Activated CD8-positive, alpha-beta T cell treated with anti-CD3 and anti-CD28 coated beads for 36 hours (primary cell): ENCODE measurements around the gene MYL6B. TPM values are rescaled to one million over a fixed set of nuclear protein-coding genes. Genes with fewer than 3 reads are reported as not detected.

Experiments used
- ATAC-seq: fragments of 200-7000 bp; cut with Tn5 transposase; one replicate; pipeline ENCODE4 v1.10.0; 2021; ENCODE audit warnings: mild to moderate bottlenecking, moderate library complexity
- CTCF ChIA-PET: fragments of 350-600 bp; sonication (Branson Sonifier 250); formaldehyde crosslinking; loops from one replicate; lab custom pipeline; 2021; ENCODE audit warnings: antibody characterized with exemption; lab: Charles Lee
- POLR2A ChIA-PET: fragments of 350-600 bp; sonication (Branson Sonifier 250); formaldehyde crosslinking; loops from one replicate; lab custom pipeline; 2021; ENCODE audit warnings: antibody characterized with exemption; lab: Charles Lee
- DNase-seq: peaks from one replicate; pipeline ENCODE4 v3.0.0-alpha.2; 2020
- H3K27ac Mint-ChIP-seq: one replicate; pipeline ENCODE4 v1.8.0; 2021; ENCODE audit warnings: mild to moderate bottlenecking, mixed read lengths
- H3K27me3 Mint-ChIP-seq: one replicate; pipeline ENCODE4 v1.8.0; 2021; ENCODE audit warnings: mixed read lengths
- H3K36me3 Mint-ChIP-seq: one replicate; pipeline ENCODE4 v1.8.0; 2021; ENCODE audit warnings: low read depth, mixed read lengths
- H3K4me1 Mint-ChIP-seq: one replicate; pipeline ENCODE4 v1.8.0; 2021; ENCODE audit warnings: low read depth, mixed read lengths
- H3K4me3 Mint-ChIP-seq: one replicate; pipeline ENCODE4 v1.8.0; 2021; ENCODE audit warnings: mild to moderate bottlenecking, moderate library complexity, mixed read lengths
- H3K9me3 Mint-ChIP-seq: one replicate; pipeline ENCODE4 v1.8.0; 2021; ENCODE audit warnings: mixed read lengths
- CTCF ChIP-seq: fragments of 200-600 bp; IDR thresholded peaks from one replicate; pipeline ENCODE4 v1.8.0; 2022; ENCODE audit warnings: antibody characterized with exemption, mild to moderate bottlenecking
- intact Hi-C: fragments of 100-400 bp; cut with micrococcal nuclease; formaldehyde crosslinking; loops from one replicate; pipeline ENCODE4 v1.10.0; 2022
- total RNA-seq, 2 experiments: library from RNA; stranded (reverse); gene quantifications; one replicate each; pipeline ENCODE4 v1.2.3, GENCODE V29; 2021

Gene MYL6B
- total RNA-seq, 2 experiments from 2014 or later: 60.3 to 66.9 TPM

GRCh38 chr12:56127485-56127887 lies 24.9 kb upstream of the MYL6B start:
- intact Hi-C loops: loop anchor here (10.0 kb wide), 1 partner anchor 127 kb away; the partner anchor contains the start of gene ANKRD52
- ATAC-seq (no peak), DNase-seq (no peak)
- ChIA-PET CTCF (interaction anchor here (1.0 to 9.5 kb wide), 12 partner anchors 9 to 172 kb away, joined by 3 to 110 read pairs (median 6); partner anchors contain the start of genes CS, MYL6B, PA2G4 and RNF41), POLR2A (interaction anchor here (0.8 to 5.7 kb wide), 10 partner anchors 10 to 623 kb away, joined by 3 to 75 read pairs (median 14); partner anchors contain the start of genes MYL6B, PA2G4, RPL41 and SMARCC2)
- H3K4me3 Mint-ChIP-seq: peak overlapping the region; percentile 84
- no peaks in the 10 kb centered on the region for H3K27me3 Mint-ChIP-seq
- peaks cover 31% of the 10 kb centered on the region for H3K36me3 Mint-ChIP-seq
- peak overlapping the region; percentile 93 for H3K27ac Mint-ChIP-seq
- no peak for TF ChIP-seq CTCF
- no peaks in the 10 kb centered on the region for H3K9me3 Mint-ChIP-seq
- peaks cover 51% of the 10 kb centered on the region for H3K4me1 Mint-ChIP-seq

DNA sequence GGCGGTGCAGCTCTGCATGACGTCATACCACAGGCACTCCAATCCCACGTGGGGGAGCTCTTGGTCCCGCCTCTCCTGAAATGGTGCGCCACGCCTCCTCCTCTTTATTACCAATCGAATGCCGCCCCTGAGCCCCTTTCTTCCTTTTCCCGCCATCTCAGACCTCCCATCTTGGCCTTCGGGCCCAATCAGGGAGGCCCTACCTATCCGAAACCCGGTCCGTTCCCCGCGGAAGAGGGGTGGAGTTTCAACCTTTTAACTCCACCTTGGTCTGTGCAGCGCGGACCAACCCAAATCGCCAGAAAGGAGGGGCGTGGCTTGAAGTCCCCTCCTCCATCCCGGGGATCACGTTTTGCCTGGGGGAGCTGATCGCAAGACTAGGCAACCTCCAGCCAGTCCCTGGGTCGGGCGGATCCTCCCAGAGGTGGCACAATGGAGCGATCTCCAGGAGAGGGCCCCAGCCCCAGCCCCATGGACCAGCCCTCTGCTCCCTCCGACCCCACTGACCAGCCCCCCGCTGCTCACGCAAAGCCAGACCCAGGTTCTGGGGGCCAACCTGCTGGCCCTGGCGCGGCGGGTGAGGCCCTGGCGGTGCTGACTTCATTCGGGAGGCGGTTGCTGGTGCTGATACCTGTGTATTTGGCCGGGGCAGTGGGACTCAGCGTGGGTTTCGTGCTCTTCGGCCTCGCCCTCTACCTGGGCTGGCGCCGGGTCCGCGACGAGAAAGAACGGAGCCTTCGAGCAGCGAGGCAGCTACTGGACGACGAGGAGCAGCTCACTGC lies 24.3 kb upstream of the MYL6B start, which contains the start of gene ESYT1:
Gene ESYT1, plus strand, starts transcription at position 380 of the 782 bp plus-strand sequence. Its CDS starts 53 bp downstream, at position 433.
- ChIA-PET POLR2A (interaction anchor here (0.6 to 5.7 kb wide), 16 partner anchors 10 to 1164 kb away, joined by 3 to 75 read pairs (median 6); partner anchors contain the start of genes MYL6, MYL6B, PA2G4 and RPL41), CTCF (interaction anchor here (0.7 to 9.5 kb wide), 16 partner anchors 9 to 384 kb away, joined by 3 to 110 read pairs (median 6); partner anchors contain the start of genes CS, MYL6B, PA2G4 and RNF41)
- no peak for TF ChIP-seq CTCF
- H3K9me3 Mint-ChIP-seq: no peaks in the 10 kb centered on the region
- H3K27me3 Mint-ChIP-seq: no peaks in the 10 kb centered on the region
- H3K4me1 Mint-ChIP-seq: peaks cover 53% of the 10 kb centered on the region
- ATAC-seq (peak; percentile 92), DNase-seq (peak; percentile 99)
- intact Hi-C loops: loop anchor here (2.0 to 10.0 kb wide), 2 partner anchors 31 to 127 kb away; partner anchors contain the start of genes ANKRD52 and MYL6
- H3K4me3 Mint-ChIP-seq: peak within 1 kb of the TSS; percentile 84
- H3K27ac Mint-ChIP-seq: peak within 1 kb of the TSS; percentile 93
- H3K36me3 Mint-ChIP-seq: peaks cover 34% of the 10 kb centered on the region

GRCh38 chr12:56128670-56129205 lies 23.6 kb upstream of the MYL6B start:
- POLR2A ChIA-PET: interaction anchor here (0.6 to 5.7 kb wide), 17 partner anchors 9 to 1163 kb away, joined by 3 to 75 read pairs (median 5); partner anchors contain the start of genes MYL6, MYL6B, PA2G4 and RPL41

More at GRCh38 chr12:56128670-56129205, 23.6 kb upstream of the MYL6B start:
- no peak for TF ChIP-seq CTCF
- Mint-ChIP-seq H3K4me1 (peaks cover 58% of the 10 kb centered on the region), H3K27me3 (no peaks in the 10 kb centered on the region), H3K9me3 (no peaks in the 10 kb centered on the region), H3K27ac (peak overlapping the region; percentile 93), H3K4me3 (peak overlapping the region; percentile 84), H3K36me3 (peaks cover 41% of the 10 kb centered on the region)
- DNase-seq (no peak), ATAC-seq (no peak)
- CTCF ChIA-PET: interaction anchor here (0.5 to 9.5 kb wide), 15 partner anchors 8 to 385 kb away, joined by 3 to 110 read pairs (median 7); partner anchors contain the start of genes CS, MYL6B, PA2G4 and RNF41
- intact Hi-C loops: loop anchor here (2.0 to 10.0 kb wide), 2 partner anchors 30 to 126 kb away; partner anchors contain the start of genes ANKRD52 and MYL6
